ENCODE data around the gene STYXL1.

GRCh38 chr7:75996476-75996875 lies 51.3 kb downstream of the STYXL1 start:
- TF ChIP-seq CTCF (conservative IDR thresholded peaks at IDR 0.05; ENCODE audit: low read length) (no peak), EZH2phosphoT487 (IDR thresholded peaks at IDR 0.05; ENCODE audit: borderline replicate concordance) (no peak)

Measured in Loucy (cell line).